Tibial nerve (tissue), 4 donors: Measurements from ENCODE around the gene GRHPR.

ENCODE experiments used
- CTCF ChIP-seq, 5 experiments: fragments of 200-600 bp in 3 of 5; fragments of 450-650 bp in 2 of 5; sonication (generic) in 3 of 5; IDR thresholded peaks; one replicate each; pipeline ENCODE4 v1.5.1; 2016 to 2019; ENCODE audit warnings: antibody characterized with exemption in 5 of 5, mild to moderate bottlenecking in 3 of 5, moderate library complexity in 2 of 5
- EP300 ChIP-seq, 2 donors: sonication (generic); formaldehyde crosslinking; IDR thresholded peaks; one replicate each; pipeline ENCODE4 v1.6.1; 2017; ENCODE audit warnings: antibody characterized with exemption in 2 of 2, mild to moderate bottlenecking in 1 of 2
- POLR2A ChIP-seq, 2 donors: fragments of 450-650 bp; IDR thresholded peaks; one replicate each; pipeline ENCODE4 v1.6.1; 2017; ENCODE audit warnings: antibody characterized with exemption in 2 of 2, mild to moderate bottlenecking in 2 of 2, moderate library complexity in 2 of 2

GRCh38 chr9:37382982-37383357 lies 39.5 kb upstream of the GRHPR start:
- TF ChIP-seq EP300 (IDR thresholded peaks at IDR 0.05): no peak
- no peak for TF ChIP-seq CTCF (IDR thresholded peaks at IDR 0.05)
- no peak for TF ChIP-seq POLR2A (IDR thresholded peaks at IDR 0.05)
